Endothelial cell of umbilical vein (primary cell): ENCODE results near the gene CDH9.

Experiments used
- EZH2 ChIP-seq: IDR thresholded peaks from 2 replicates; pipeline ENCODE4 v1.6.1; 2012; ENCODE audit warnings: borderline replicate concordance, low read depth, mild to moderate bottlenecking, moderate library complexity, low read length, inconsistent platforms; ENCODE audit not compliant: severe bottlenecking
- JUN ChIP-seq: IDR thresholded peaks from 2 replicates; pipeline ENCODE4 v1.6.1; 2011; ENCODE audit warnings: borderline replicate concordance, low read depth; ENCODE audit not compliant: insufficient read length, insufficient read depth
- POLR2A ChIP-seq: IDR thresholded peaks from 2 replicates; pipeline ENCODE4 v1.6.1; 2012; ENCODE audit warnings: low read depth, mild to moderate bottlenecking, control low read depth, low read length
- POLR2AphosphoS5 ChIP-seq: IDR thresholded peaks from 2 replicates; pipeline ENCODE4 v1.6.1; 2012; ENCODE audit warnings: low read depth, mild to moderate bottlenecking, control low read depth, low read length, moderate library complexity; ENCODE audit not compliant: insufficient read depth
- TF ChIP-seq, protein P1 (sequence below), 2 donors: IDR thresholded peaks; 1 replicate in 1 of 2; 2 replicates in 1 of 2; pipeline ENCODE4 v1.5.1; 2011; ENCODE audit warnings: low read length in 2 of 2, mild to moderate bottlenecking in 2 of 2, moderate library complexity in 2 of 2, control low read depth in 1 of 2, inconsistent platforms in 1 of 2, low read depth in 1 of 2; ENCODE audit not compliant: insufficient read depth in 1 of 2; ENCODE audit errors: extremely low read depth in 1 of 2

DNA sequence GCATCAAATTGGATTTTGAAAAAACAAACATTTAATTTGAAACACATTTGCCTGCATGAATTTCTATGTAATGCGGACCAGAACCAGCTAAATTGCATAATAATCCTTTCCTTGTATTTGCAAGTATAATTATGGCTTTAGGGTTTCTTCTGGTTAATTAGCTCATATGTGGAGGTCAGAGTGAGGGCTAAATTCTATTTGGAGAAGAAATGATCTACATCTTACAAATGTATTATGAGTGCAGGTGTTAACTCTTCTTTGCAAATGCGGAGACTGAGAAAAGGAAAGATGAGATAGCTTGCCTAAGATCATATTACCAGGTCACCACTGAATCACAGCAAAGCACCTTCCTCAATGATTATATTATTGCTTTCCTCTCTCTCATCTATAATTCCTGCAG is 194.7 kb downstream of the CDH9 start:
- TF ChIP-seq EZH2 (no peak), POLR2A (no peak), JUN (no peak), POLR2AphosphoS5 (no peak)
- TF ChIP-seq, protein P1, sequence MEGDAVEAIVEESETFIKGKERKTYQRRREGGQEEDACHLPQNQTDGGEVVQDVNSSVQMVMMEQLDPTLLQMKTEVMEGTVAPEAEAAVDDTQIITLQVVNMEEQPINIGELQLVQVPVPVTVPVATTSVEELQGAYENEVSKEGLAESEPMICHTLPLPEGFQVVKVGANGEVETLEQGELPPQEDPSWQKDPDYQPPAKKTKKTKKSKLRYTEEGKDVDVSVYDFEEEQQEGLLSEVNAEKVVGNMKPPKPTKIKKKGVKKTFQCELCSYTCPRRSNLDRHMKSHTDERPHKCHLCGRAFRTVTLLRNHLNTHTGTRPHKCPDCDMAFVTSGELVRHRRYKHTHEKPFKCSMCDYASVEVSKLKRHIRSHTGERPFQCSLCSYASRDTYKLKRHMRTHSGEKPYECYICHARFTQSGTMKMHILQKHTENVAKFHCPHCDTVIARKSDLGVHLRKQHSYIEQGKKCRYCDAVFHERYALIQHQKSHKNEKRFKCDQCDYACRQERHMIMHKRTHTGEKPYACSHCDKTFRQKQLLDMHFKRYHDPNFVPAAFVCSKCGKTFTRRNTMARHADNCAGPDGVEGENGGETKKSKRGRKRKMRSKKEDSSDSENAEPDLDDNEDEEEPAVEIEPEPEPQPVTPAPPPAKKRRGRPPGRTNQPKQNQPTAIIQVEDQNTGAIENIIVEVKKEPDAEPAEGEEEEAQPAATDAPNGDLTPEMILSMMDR (IDR thresholded peaks at IDR 0.05; ENCODE audit: extremely low read depth in 1 of 2, insufficient read depth in 1 of 2, low read depth in 1 of 2, low read length in 2 of 2), result no peak
